Esophagus muscularis mucosa (tissue), 4 donors: ENCODE measurements around the gene AP4S1.

Source experiments
- EP300 ChIP-seq: sonication (generic); formaldehyde crosslinking; IDR thresholded peaks from one replicate; pipeline ENCODE4 v1.6.1; 2017; ENCODE audit warnings: antibody characterized with exemption
- POLR2A ChIP-seq: fragments of 450-650 bp; IDR thresholded peaks from one replicate; pipeline ENCODE4 v1.6.1; 2017; ENCODE audit warnings: antibody characterized with exemption, moderate library complexity, mild to moderate bottlenecking, low read depth
- TF ChIP-seq, protein P1 (sequence below), 3 experiments: fragments of 200-600 bp in 2 of 3; fragments of 450-650 bp in 1 of 3; sonication (generic) in 2 of 3; IDR thresholded peaks; one replicate each; pipeline ENCODE4 v1.5.1; 2017 to 2019; ENCODE audit warnings: antibody characterized with exemption in 3 of 3, mild to moderate bottlenecking in 2 of 3, moderate library complexity in 1 of 3

- TF ChIP-seq, protein P1, sequence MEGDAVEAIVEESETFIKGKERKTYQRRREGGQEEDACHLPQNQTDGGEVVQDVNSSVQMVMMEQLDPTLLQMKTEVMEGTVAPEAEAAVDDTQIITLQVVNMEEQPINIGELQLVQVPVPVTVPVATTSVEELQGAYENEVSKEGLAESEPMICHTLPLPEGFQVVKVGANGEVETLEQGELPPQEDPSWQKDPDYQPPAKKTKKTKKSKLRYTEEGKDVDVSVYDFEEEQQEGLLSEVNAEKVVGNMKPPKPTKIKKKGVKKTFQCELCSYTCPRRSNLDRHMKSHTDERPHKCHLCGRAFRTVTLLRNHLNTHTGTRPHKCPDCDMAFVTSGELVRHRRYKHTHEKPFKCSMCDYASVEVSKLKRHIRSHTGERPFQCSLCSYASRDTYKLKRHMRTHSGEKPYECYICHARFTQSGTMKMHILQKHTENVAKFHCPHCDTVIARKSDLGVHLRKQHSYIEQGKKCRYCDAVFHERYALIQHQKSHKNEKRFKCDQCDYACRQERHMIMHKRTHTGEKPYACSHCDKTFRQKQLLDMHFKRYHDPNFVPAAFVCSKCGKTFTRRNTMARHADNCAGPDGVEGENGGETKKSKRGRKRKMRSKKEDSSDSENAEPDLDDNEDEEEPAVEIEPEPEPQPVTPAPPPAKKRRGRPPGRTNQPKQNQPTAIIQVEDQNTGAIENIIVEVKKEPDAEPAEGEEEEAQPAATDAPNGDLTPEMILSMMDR (IDR thresholded peaks at IDR 0.05) = no peak
- no peak for TF ChIP-seq EP300
- TF ChIP-seq POLR2A = no peak
Measured at GRCh38 chr14:31128601-31129526, 103.4 kb downstream of the AP4S1 start.
